Small intestine (tissue), 7 donors: ENCODE results near the gene WDCP. TPM values are rescaled to one million over a fixed set of nuclear protein-coding genes. Genes with fewer than 3 reads are reported as not detected.
"Not testable (repeated sequence)": the region's sequence is repeated elsewhere in the genome, so short reads cannot be mapped to it uniquely, and the experiment has no call there.

Experiments used
- DNase-seq, 2 donors: peaks; one replicate each; pipeline versions ENCODE4 v3.0.0 to v3.0.0-alpha.2; 2013
- FAIRE-seq: peaks from 2 replicates; lab custom pipeline; 2012; peaks lifted over from hg19 to GRCh38; lab: Jason Lieb, UNC
- H3K27ac ChIP-seq, 3 donors: one replicate each; pipeline ENCODE4 v1.5.1; 2013; ENCODE audit warnings: low read length in 2 of 3, mild to moderate bottlenecking in 2 of 3, control low read depth in 1 of 3, inconsistent platforms in 1 of 3, low read depth in 1 of 3, moderate library complexity in 1 of 3
- H3K27me3 ChIP-seq, 3 donors: one replicate each; pipeline ENCODE4 v1.6.1; 2013; ENCODE audit warnings: low read length in 3 of 3, inconsistent platforms in 1 of 3; ENCODE audit not compliant: control insufficient read depth in 3 of 3, insufficient read depth in 3 of 3
- H3K36me3 ChIP-seq, 3 donors: one replicate each; pipeline ENCODE4 v1.6.1; 2013; ENCODE audit warnings: low read length in 3 of 3, inconsistent platforms in 1 of 3, low read depth in 1 of 3, mild to moderate bottlenecking in 1 of 3, moderate library complexity in 1 of 3; ENCODE audit not compliant: control insufficient read depth in 3 of 3, insufficient read depth in 2 of 3
- H3K4me1 ChIP-seq, 3 donors: one replicate each; pipeline ENCODE4 v1.6.1; 2013; ENCODE audit warnings: low read length in 2 of 3, inconsistent platforms in 1 of 3, low read depth in 1 of 3, mild to moderate bottlenecking in 1 of 3, moderate library complexity in 1 of 3; ENCODE audit not compliant: control insufficient read depth in 3 of 3, insufficient read depth in 2 of 3
- H3K4me3 ChIP-seq, 3 donors: one replicate each; pipeline ENCODE4 v1.5.1; 2013; ENCODE audit warnings: low read length in 3 of 3, control low read depth in 1 of 3, inconsistent platforms in 1 of 3, low read depth in 1 of 3, mild to moderate bottlenecking in 1 of 3, moderate library complexity in 1 of 3
- H3K9me3 ChIP-seq, 2 donors: one replicate each; pipeline ENCODE4 v1.6.1; 2013; ENCODE audit warnings: low read depth in 1 of 2, low read length in 1 of 2; ENCODE audit not compliant: control insufficient read depth in 2 of 2, insufficient read depth in 1 of 2
- WGBS, 3 donors: extraction: QIAGEN DNeasy Blood & Tissue Kit; methylation state at CpG; one replicate each; pipeline ENCODE4 v1.1.7; 2013; 5-methylcytosine and 5-hydroxymethylcytosine counted together
- polyA plus RNA-seq, 4 donors: library from polyadenylated mRNA; stranded (reverse) in 3 of 4; unstranded in 1 of 4; fragments of 200-250 nt in 3 of 4; fragments of 120-200 nt in 1 of 4; gene quantifications; one replicate each; pipeline versions ENCODE4 v1.2.1 to v1.2.3, GENCODE V29; 2013
- donor health status: healthy with polysubstance abuse.
- donor health status: control.
- donor health status: control.
- donor health status: Bipolar disorder and iron deficiency.
- donor health status: healthy.

The WDCP gene
- polyA plus RNA-seq, 4 donors = 1.4 to 6.1 (median 2.2) TPM

- 75 to 82% (median 80%) methylated on average over 11 of the region's 11 CpGs for WGBS, 3 donors
- no peak for FAIRE-seq
Measured at GRCh38 chr2:24045511-24046508, 1.4 kb downstream of the WDCP start.

GRCh38 chr2:24043133-24043532 lies 4.1 kb downstream of the WDCP start:
- H3K36me3 ChIP-seq, FAIRE-seq, H3K9me3 ChIP-seq, DNase-seq, H3K27ac ChIP-seq, H3K27me3 ChIP-seq, H3K4me3 ChIP-seq: not testable (repeated sequence)
- 96 to 97% (median 97%) methylated on average over 6 of the region's 6 CpGs for WGBS, 3 donors
- H3K4me1 ChIP-seq = peaks cover 0 to 11% (median 7%) of the 10 kb centered on the region in 3 donors

More at GRCh38 chr2:24045511-24046508, 1.4 kb downstream of the WDCP start:
- Histone ChIP-seq H3K36me3 (no peaks in the 10 kb centered on the region), H3K27me3 (peaks cover 0 to 21% (median 0%) of the 10 kb centered on the region in 3 donors), H3K9me3 (no peaks in the 10 kb centered on the region), H3K27ac (no peak overlapping the region), H3K4me1 (peaks cover 0 to 23% (median 14%) of the 10 kb centered on the region in 3 donors), H3K4me3 (peak overlapping the region in 1 of 3 donors; percentile 80)
- peak; percentile 32 to 44 for DNase-seq

DNA sequence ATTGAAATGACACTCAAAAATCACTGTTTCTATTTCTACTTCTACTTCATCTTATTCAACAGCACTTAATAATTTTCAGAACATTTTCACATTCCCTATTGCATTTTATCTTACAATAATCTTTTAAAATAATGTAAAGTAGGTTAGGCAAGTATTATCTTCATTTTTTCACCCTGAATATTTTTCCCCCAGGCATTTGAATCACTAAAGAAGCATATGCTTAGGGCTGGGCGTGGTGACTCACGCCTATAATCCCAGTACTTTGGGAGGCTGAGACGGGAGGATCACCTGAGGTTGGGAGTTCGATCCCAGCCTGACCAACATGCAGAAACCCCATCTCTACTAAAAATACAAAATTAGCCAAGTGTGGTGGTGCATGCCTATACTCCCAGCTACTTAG lies 6.7 kb downstream of the WDCP start:
- Histone ChIP-seq H3K27me3 (no peaks in the 10 kb centered on the region), H3K36me3 (peaks cover 6 to 14% (median 13%) of the 10 kb centered on the region in 3 donors), H3K9me3 (no peaks in the 10 kb centered on the region), H3K27ac (no peak overlapping the region), H3K4me1 (no peaks in the 10 kb centered on the region), H3K4me3 (no peak overlapping the region)
- WGBS, 3 donors = 83 to 98% (median 93%) methylated on average over 4 of the region's 4 CpGs
- DNase-seq = no peak
- no peak for FAIRE-seq

- H3K9me3 ChIP-seq = no peaks in the 10 kb centered on the region
- no peaks in the 10 kb centered on the region for H3K27me3 ChIP-seq
- DNase-seq = no peak
- 91 to 98% (median 95%) methylated on average over 9 of the region's 9 CpGs for WGBS, 3 donors
- FAIRE-seq = no peak
- no peak overlapping the region for H3K4me3 ChIP-seq
- H3K4me1 ChIP-seq = no peaks in the 10 kb centered on the region
- peaks cover 6 to 15% (median 14%) of the 10 kb centered on the region in 3 donors for H3K36me3 ChIP-seq
- no peak overlapping the region for H3K27ac ChIP-seq
Measured at GRCh38 chr2:24038786-24039499, 8.2 kb downstream of the WDCP start.

DNA sequence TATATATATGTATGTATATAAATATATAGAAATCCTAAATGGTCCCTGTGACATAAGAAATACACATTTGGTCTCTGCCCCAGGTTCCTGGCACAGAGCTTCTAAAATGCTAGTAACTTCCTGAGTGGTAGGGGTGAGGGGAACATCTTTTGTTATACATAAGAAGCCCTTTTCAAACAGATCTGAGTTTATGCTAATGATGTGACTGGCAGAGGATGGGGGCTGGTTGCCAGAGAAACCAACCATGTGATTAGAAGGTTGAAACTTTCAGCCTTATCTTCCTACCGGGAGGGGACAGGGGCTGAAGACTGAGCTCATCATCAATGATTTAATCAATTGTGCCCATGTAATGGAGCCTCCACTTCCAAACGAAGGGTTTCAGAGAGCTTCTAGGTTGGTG lies 21.0 kb downstream of the WDCP start:
- no peak overlapping the region for H3K27ac ChIP-seq
- H3K36me3 ChIP-seq = peaks cover 2 to 44% (median 9%) of the 10 kb centered on the region in 3 donors
- no peaks in the 10 kb centered on the region for H3K9me3 ChIP-seq
- 66 to 78% (median 75%) methylated on average over 2 of the region's 2 CpGs for WGBS, 3 donors
- FAIRE-seq (no peak), DNase-seq (no peak)
- no peaks in the 10 kb centered on the region for H3K4me1 ChIP-seq
- no peak overlapping the region for H3K4me3 ChIP-seq
- H3K27me3 ChIP-seq = no peaks in the 10 kb centered on the region

- Histone ChIP-seq H3K9me3 (no peaks in the 10 kb centered on the region), H3K27ac (no peak overlapping the region), H3K36me3 (peaks cover 0 to 39% (median 5%) of the 10 kb centered on the region in 3 donors), H3K27me3 (no peaks in the 10 kb centered on the region), H3K4me1 (no peaks in the 10 kb centered on the region), H3K4me3 (no peak overlapping the region)
- WGBS, 3 donors = 89 to 93% (median 90%) methylated on average over 17 of the region's 17 CpGs
- FAIRE-seq = no peak
- DNase-seq = no peak
Measured at GRCh38 chr2:24024996-24025663, 22.1 kb downstream of the WDCP start.

DNA sequence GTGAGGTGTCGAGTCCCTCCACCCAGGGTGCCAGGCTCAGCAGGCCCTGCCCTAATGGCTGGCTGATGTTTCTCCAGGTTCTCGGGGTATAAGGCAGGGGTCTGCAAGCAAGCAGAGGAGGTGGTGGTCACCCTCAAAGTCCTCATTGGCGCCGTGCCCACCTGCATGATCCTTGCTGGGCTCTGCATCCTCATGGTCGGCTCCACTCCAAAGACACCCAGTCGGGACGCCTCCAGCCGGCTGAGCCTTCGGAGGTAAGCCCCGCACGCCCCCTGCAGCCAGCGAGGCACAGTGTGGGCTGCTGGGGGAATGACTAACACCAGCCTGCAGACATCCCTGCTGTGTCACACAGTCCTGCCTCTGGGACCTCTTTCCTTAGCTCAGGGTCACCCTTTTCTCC lies 23.2 kb downstream of the WDCP start:
- no peak for DNase-seq
- no peaks in the 10 kb centered on the region for H3K27me3 ChIP-seq
- no peak overlapping the region for H3K27ac ChIP-seq
- WGBS, 3 donors = 73 to 83% (median 81%) methylated on average over 7 to 12 of the region's 12 CpGs
- no peak overlapping the region for H3K4me3 ChIP-seq
- no peaks in the 10 kb centered on the region for H3K9me3 ChIP-seq
- peaks cover 0 to 37% (median 0%) of the 10 kb centered on the region in 3 donors for H3K36me3 ChIP-seq
- FAIRE-seq = no peak
- no peaks in the 10 kb centered on the region for H3K4me1 ChIP-seq
